OCI-LY1 (cell line): ENCODE results near the gene EMC9.

Experiments
- H2AFZ ChIP-seq: fragments of 200-600 bp; sonication (generic), shearing (Covaris generic); 2 replicates; pipeline ENCODE4 v1.6.0; 2014; ENCODE audit warnings: antibody characterized with exemption, mild to moderate bottlenecking, low read length
- H3F3A ChIP-seq: fragments of 200-600 bp; sonication (generic), shearing (Covaris generic); 2 replicates; pipeline ENCODE4 v1.6.0; 2014; ENCODE audit warnings: mild to moderate bottlenecking, antibody characterized with exemption, low read length, moderate library complexity; ENCODE audit not compliant: insufficient read depth
- H3K27ac ChIP-seq: fragments of 200-600 bp; sonication (generic); 2 replicates; pipeline ENCODE4 v1.5.1; 2014; ENCODE audit warnings: low read length, mixed run types, mild to moderate bottlenecking, low read depth; ENCODE audit not compliant: poor library complexity, severe bottlenecking
- H3K27me3 ChIP-seq: fragments of 200-600 bp; sonication (generic); 2 replicates; pipeline ENCODE4 v1.6.0; 2014; ENCODE audit warnings: antibody characterized with exemption, mild to moderate bottlenecking, low read length, moderate library complexity; ENCODE audit not compliant: insufficient read depth
- H3K36me3 ChIP-seq: fragments of 200-600 bp; sonication (generic); 2 replicates; pipeline ENCODE4 v1.6.1; 2014; ENCODE audit warnings: mild to moderate bottlenecking, antibody characterized with exemption, low read length, moderate library complexity, mixed read lengths; ENCODE audit not compliant: insufficient read depth
- H3K4me1 ChIP-seq: fragments of 200-600 bp; sonication (generic); 2 replicates; pipeline ENCODE4 v1.5.1; 2014; ENCODE audit warnings: mild to moderate bottlenecking, low read length, moderate library complexity; ENCODE audit not compliant: insufficient read depth, severe bottlenecking
- H3K4me2 ChIP-seq: fragments of 200-600 bp; sonication (generic), shearing (Covaris generic); 2 replicates; pipeline ENCODE4 v1.6.1; 2014; ENCODE audit warnings: low read length
- H3K4me3 ChIP-seq: fragments of 200-600 bp; sonication (generic); 2 replicates; pipeline ENCODE4 v1.5.1; 2014; ENCODE audit warnings: low read length, low read depth, mild to moderate bottlenecking, mixed read lengths; ENCODE audit not compliant: poor library complexity, severe bottlenecking
- H3K79me2 ChIP-seq: fragments of 200-600 bp; shearing (Covaris generic); 2 replicates; pipeline ENCODE4 v1.6.1; 2016; ENCODE audit warnings: mixed run types, low read length, mixed read lengths; ENCODE audit not compliant: insufficient read depth
- H3K9ac ChIP-seq: fragments of 200-600 bp; sonication (generic), shearing (Covaris generic); 2 replicates; pipeline ENCODE4 v1.6.1; 2014; ENCODE audit warnings: mild to moderate bottlenecking, low read length, mixed read lengths
- H3K9me2 ChIP-seq: fragments of 200-600 bp; sonication (generic), shearing (Covaris generic); 2 replicates; pipeline ENCODE4 v1.6.1; 2014; ENCODE audit warnings: low read depth, mild to moderate bottlenecking, low read length, mixed read lengths
- H3K9me3 ChIP-seq: fragments of 200-600 bp; shearing (Covaris generic); 2 replicates; pipeline ENCODE4 v1.6.1; 2014; ENCODE audit warnings: low read length, mixed read lengths
- H4K20me1 ChIP-seq: fragments of 200-600 bp; sonication (generic), shearing (Covaris generic); 2 replicates; pipeline ENCODE4 v1.6.0; 2016; ENCODE audit warnings: mild to moderate bottlenecking, low read length; ENCODE audit not compliant: insufficient read depth
- CTCF ChIP-seq: fragments of 200-600 bp; sonication (generic), shearing (Covaris generic); IDR thresholded peaks from 2 replicates; pipeline ENCODE4 v1.5.1; 2017; ENCODE audit warnings: mild to moderate bottlenecking, antibody characterized with exemption, low read length, moderate library complexity, mixed read lengths
- EZH2 ChIP-seq: fragments of 200-600 bp; sonication (generic), shearing (Covaris generic); IDR thresholded peaks from 2 replicates; pipeline ENCODE4 v1.8.0; 2017; ENCODE audit warnings: borderline replicate concordance, mixed run types, mild to moderate bottlenecking, antibody characterized with exemption, low read length, moderate library complexity, mixed read lengths

The EMC9 gene

GRCh38 chr14:24164518-24164991, 23.2 kb upstream of the EMC9 start:
- Histone ChIP-seq H2AFZ (no peak overlapping the region), H3K27me3 (no peaks in the 10 kb centered on the region), H3K27ac (no peak overlapping the region), H3K4me1 (peaks cover 17% of the 10 kb centered on the region), H3K9me3 (no peaks in the 10 kb centered on the region), H3K4me3 (no peak overlapping the region), H3K79me2 (no peaks in the 10 kb centered on the region), H3F3A (no peaks in the 10 kb centered on the region), H3K36me3 (peaks cover 63% of the 10 kb centered on the region; the same call in 1 of the 2 replicates), H3K9ac (no peak overlapping the region), H4K20me1 (no peaks in the 10 kb centered on the region), H3K4me2 (no peak overlapping the region), H3K9me2 (no peaks in the 10 kb centered on the region)
- TF ChIP-seq CTCF (no peak), EZH2 (no peak)

- Histone ChIP-seq H4K20me1 (no peaks in the 10 kb centered on the region), H3K9me3 (no peaks in the 10 kb centered on the region), H3K9me2 (no peaks in the 10 kb centered on the region), H3K79me2 (no peaks in the 10 kb centered on the region), H3K4me3 (peak overlapping the region; percentile 65), H3K9ac (peak overlapping the region; percentile 76), H3K27me3 (no peaks in the 10 kb centered on the region), H3K4me1 (peaks cover 17% of the 10 kb centered on the region), H3F3A (no peaks in the 10 kb centered on the region), H2AFZ (no peak overlapping the region), H3K27ac (peak overlapping the region; percentile 70), H3K36me3 (peaks cover 68% of the 10 kb centered on the region), H3K4me2 (peak overlapping the region; percentile 81)
- TF ChIP-seq CTCF (no peak), EZH2 (no peak)
Observed at GRCh38 chr14:24162093-24162492, 20.7 kb upstream of the EMC9 start.

- H2AFZ ChIP-seq = no peak within 1 kb of the TSS
- H3K27ac ChIP-seq = peak within 1 kb of the TSS; percentile 70
- peak within 1 kb of the TSS; percentile 65 for H3K4me3 ChIP-seq
- H3K9me2 ChIP-seq = no peaks in the 10 kb centered on the region
- H4K20me1 ChIP-seq = no peaks in the 10 kb centered on the region
- no peaks in the 10 kb centered on the region for H3K79me2 ChIP-seq
- no peaks in the 10 kb centered on the region for H3F3A ChIP-seq
- H3K27me3 ChIP-seq = no peaks in the 10 kb centered on the region
- TF ChIP-seq CTCF (peak; percentile 94), EZH2 (no peak)
- peaks cover 17% of the 10 kb centered on the region for H3K4me1 ChIP-seq
- peak within 1 kb of the TSS; percentile 76 for H3K9ac ChIP-seq
- H3K36me3 ChIP-seq = peaks cover 67% of the 10 kb centered on the region
- peak within 1 kb of the TSS; percentile 81 for H3K4me2 ChIP-seq
- no peaks in the 10 kb centered on the region for H3K9me3 ChIP-seq
Observed at GRCh38 chr14:24160850-24161804, 19.7 kb upstream of the EMC9 start, which contains the start of gene IRF9. Gene IRF9, plus strand, starts transcription at chr14:24161265. Its CDS starts 880 bp downstream, at chr14:24162145.
